ENCODE data around the gene FRYL. TPM values are rescaled to one million over a fixed set of nuclear protein-coding genes. Genes with fewer than 3 reads are reported as not detected.

The FRYL gene
- total and polyA plus RNA-seq, 2 of the 8 experiments (the other 6 are each of a cell fraction or from before 2014, with no cell fraction given) = 8.0 to 36.5 TPM

DNA sequence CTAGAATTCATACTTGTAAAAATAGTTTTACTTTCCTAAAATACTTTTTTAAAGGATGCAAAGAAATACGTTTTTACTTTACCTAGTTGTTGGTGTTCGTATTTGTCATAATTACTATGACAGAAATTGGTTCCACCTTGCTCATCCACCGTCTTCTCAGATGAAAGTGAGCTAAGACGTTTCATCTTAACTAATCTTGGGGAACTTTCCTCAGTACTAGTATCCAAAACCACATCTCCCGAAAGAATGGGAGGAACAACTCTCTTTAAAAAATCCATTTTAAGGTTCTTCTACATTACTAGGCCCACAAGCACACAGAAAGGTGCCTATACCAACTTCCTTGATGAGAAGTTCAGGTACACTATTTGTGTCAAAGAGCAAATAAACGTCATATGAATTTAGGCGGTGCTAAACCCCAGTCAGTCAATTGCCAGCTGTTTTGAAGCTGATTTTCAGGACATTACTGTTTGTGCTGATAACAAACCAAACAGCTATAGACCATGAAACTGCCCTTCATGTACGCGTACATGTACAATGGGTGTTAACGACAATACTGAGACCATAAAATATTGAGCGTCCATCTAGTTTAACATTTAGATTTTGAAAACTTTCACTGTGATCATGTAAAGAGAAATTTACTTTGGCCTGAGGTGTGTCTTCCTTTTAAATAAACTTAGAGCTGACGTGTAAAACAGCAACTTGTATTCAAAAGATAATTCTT is 99.1 kb downstream of the FRYL start:
- DNase-seq (ENCODE audit: low read depth in 1 of 2, low spot score in 2 of 2) (no peak), FAIRE-seq (no peak)
- no peak overlapping the region; a peak in 2 of 7 replicates for H3K9ac ChIP-seq (replicated peaks in 1 of 4; ENCODE audit: extremely low read depth in 1 of 4, low read depth in 3 of 4, low read length in 3 of 4)
- no peak overlapping the region for H3K56ac ChIP-seq (replicated peaks; ENCODE audit: insufficient read length, low read depth, low read length)
- no peak overlapping the region for H3K18ac ChIP-seq (ENCODE audit: extremely low read depth, low read length)
- H4K91ac ChIP-seq (replicated peaks; ENCODE audit: insufficient read length, low read length) = no peak overlapping the region
- H3K23ac ChIP-seq (ENCODE audit: insufficient read length) = no peak overlapping the region
- no peaks in the 10 kb centered on the region; the same call in 1 of the 2 replicates for H3K79me1 ChIP-seq (ENCODE audit: low read depth, low read length)
- peaks cover 0 to 15% of the 10 kb centered on the region in 2 experiments; a peak in 2 of 4 replicates for H3K79me2 ChIP-seq (ENCODE audit: control insufficient read depth in 1 of 2, insufficient read depth in 2 of 2, low read length in 2 of 2)
- H2BK120ac ChIP-seq (replicated peaks; ENCODE audit: low read depth, low read length) = no peak overlapping the region
- H3K23me2 ChIP-seq (ENCODE audit: low read depth, low read length) = no peaks in the 10 kb centered on the region
- CTCF ChIA-PET (ENCODE audit: partially characterized antibody) = interaction anchor here (0.8 to 2.3 kb wide), 6 partner anchors 10 to 281 kb away, joined by 3 to 10 read pairs (median 4); no protein-coding TSS in a partner anchor
- H2BK20ac ChIP-seq (ENCODE audit: low read length) = no peak overlapping the region
- H3K14ac ChIP-seq (ENCODE audit: insufficient read length) = no peak overlapping the region
- H3K4me2 ChIP-seq (ENCODE audit: insufficient read depth in 1 of 2, low read depth in 2 of 2, low read length in 2 of 2) = no peak overlapping the region
- no peak overlapping the region for H2BK15ac ChIP-seq (ENCODE audit: low read length)
- no peak overlapping the region for H2BK5ac ChIP-seq (ENCODE audit: low read depth, low read length)
- H3K27me3 ChIP-seq (replicated peaks in 1 of 4; ENCODE audit: control insufficient read depth in 3 of 4, extremely low read depth in 1 of 4, insufficient read depth in 3 of 4, low read length in 3 of 4) = no peaks in the 10 kb centered on the region
- H3K4me3 ChIP-seq (ENCODE audit: extremely low read depth in 1 of 4, insufficient read depth in 2 of 4, low read depth in 3 of 4, low read length in 4 of 4) = no peak overlapping the region
- H3K4me1 ChIP-seq (replicated peaks in 1 of 4; ENCODE audit: control insufficient read depth in 3 of 4, insufficient read depth in 4 of 4, low read length in 3 of 4) = no peaks in the 10 kb centered on the region
- WGBS, 2 experiments (ENCODE audit: extremely low coverage in 1 of 2, insufficient coverage in 1 of 2, insufficient read length in 1 of 2, insufficient replicate concordance in 2 of 2, low coverage in 1 of 2, low lambda C conversion rate in 2 of 2, missing lambda C conversion rate in 1 of 2) = 90% methylated on average over 12 of the region's 12 CpGs; no CpG with 5 or more reads in 1 of the 2 experiments
- no peak overlapping the region for H3K27ac ChIP-seq (ENCODE audit: low read depth, low read length)
- POLR2A ChIA-PET (ENCODE audit: partially characterized antibody) = no interaction called here
- no peak overlapping the region for H4K8ac ChIP-seq (ENCODE audit: extremely low read depth, insufficient read depth, low read length)
- no peak overlapping the region for H2AK5ac ChIP-seq (ENCODE audit: low read depth, low read length)
- no peak overlapping the region for H3K4ac ChIP-seq (replicated peaks; ENCODE audit: insufficient read length, low read depth, low read length)
- H3K9me3 ChIP-seq (ENCODE audit: insufficient read depth in 2 of 2, low read depth in 1 of 2, low read length in 1 of 2) = no peaks in the 10 kb centered on the region
- no peak overlapping the region for H2BK12ac ChIP-seq (ENCODE audit: low read depth, low read length)
- TF ChIP-seq, protein P1, sequence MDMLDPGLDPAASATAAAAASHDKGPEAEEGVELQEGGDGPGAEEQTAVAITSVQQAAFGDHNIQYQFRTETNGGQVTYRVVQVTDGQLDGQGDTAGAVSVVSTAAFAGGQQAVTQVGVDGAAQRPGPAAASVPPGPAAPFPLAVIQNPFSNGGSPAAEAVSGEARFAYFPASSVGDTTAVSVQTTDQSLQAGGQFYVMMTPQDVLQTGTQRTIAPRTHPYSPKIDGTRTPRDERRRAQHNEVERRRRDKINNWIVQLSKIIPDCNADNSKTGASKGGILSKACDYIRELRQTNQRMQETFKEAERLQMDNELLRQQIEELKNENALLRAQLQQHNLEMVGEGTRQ (IDR thresholded peaks at IDR 0.05; ENCODE audit: low read length) = no peak
- TF ChIP-seq, protein P2, sequence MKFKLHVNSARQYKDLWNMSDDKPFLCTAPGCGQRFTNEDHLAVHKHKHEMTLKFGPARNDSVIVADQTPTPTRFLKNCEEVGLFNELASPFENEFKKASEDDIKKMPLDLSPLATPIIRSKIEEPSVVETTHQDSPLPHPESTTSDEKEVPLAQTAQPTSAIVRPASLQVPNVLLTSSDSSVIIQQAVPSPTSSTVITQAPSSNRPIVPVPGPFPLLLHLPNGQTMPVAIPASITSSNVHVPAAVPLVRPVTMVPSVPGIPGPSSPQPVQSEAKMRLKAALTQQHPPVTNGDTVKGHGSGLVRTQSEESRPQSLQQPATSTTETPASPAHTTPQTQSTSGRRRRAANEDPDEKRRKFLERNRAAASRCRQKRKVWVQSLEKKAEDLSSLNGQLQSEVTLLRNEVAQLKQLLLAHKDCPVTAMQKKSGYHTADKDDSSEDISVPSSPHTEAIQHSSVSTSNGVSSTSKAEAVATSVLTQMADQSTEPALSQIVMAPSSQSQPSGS (IDR thresholded peaks at IDR 0.05; ENCODE audit: low read length) = no peak
- no peak for TF ChIP-seq SAP30 (IDR thresholded peaks at IDR 0.05; ENCODE audit: insufficient read depth, insufficient replicate concordance, low read length)
- no peak for TF ChIP-seq CHD2 (IDR thresholded peaks at IDR 0.05; ENCODE audit: low read length)
- no peak for TF ChIP-seq TAF7 (optimal IDR thresholded peaks at IDR 0.05; ENCODE audit: borderline replicate concordance, low read depth, low read length)
- H3K36me3 ChIP-seq (ENCODE audit: control insufficient read depth in 2 of 4, insufficient read depth in 4 of 4, low read length in 3 of 4) = no peaks in the 10 kb centered on the region
- H2AFZ ChIP-seq (ENCODE audit: low read length) = no peak overlapping the region
- no peak overlapping the region for H4K5ac ChIP-seq (ENCODE audit: insufficient read length, low read depth, low read length)
- H4K20me1 ChIP-seq (replicated peaks in 1 of 2; ENCODE audit: control insufficient read depth in 1 of 2, insufficient read depth in 2 of 2, low read length in 2 of 2) = no peaks in the 10 kb centered on the region

Data from H1 (cell line).